Frontal cortex (tissue), 4 donors: ENCODE measurements around the gene KRTAP13-4. TPM values are rescaled to one million over a fixed set of nuclear protein-coding genes. Genes with fewer than 3 reads are reported as not detected.

Source experiments
- DNase-seq, 2 donors: peaks; one replicate each; pipeline ENCODE4 v3.0.0; 2012; ENCODE audit warnings: low spot score in 2 of 2
- FAIRE-seq: peaks from 2 replicates; lab custom pipeline; 2012; peaks lifted over from hg19 to GRCh38; lab: Jason Lieb, UNC
- total RNA-seq: library from RNA; depleted of rRNA; stranded (reverse); fragments of >200 nt; gene quantifications from one replicate; pipeline ENCODE4 v1.2.3, GENCODE V29; 2014
- donor health status: control.
- donor health status: control.
- donor health status: control.

Gene KRTAP13-4
- total RNA-seq, 1 donor from 2014 or later = not detected

GRCh38 chr21:30480145-30480544 is 50.1 kb downstream of the KRTAP13-4 start, which contains the start of gene KRTAP19-1:
TSS of gene KRTAP19-1 (minus strand) at chr21:30480367. CDS start at chr21:30480317, 50 bp downstream.
- DNase-seq (no peak), FAIRE-seq (no peak)

Other genes with a start within 250 kb of the KRTAP13-4 start
- gene CLDN8, start 214.1 kb upstream of the KRTAP13-4 start, total RNA-seq = not detected
- gene KRTAP24-1, start 147.3 kb upstream of the KRTAP13-4 start, total RNA-seq = not detected
- gene KRTAP25-1, start 140.7 kb upstream of the KRTAP13-4 start, total RNA-seq = not detected
- gene KRTAP26-1, start 109.9 kb upstream of the KRTAP13-4 start, total RNA-seq = not detected
- gene KRTAP27-1, start 92.5 kb upstream of the KRTAP13-4 start, total RNA-seq = not detected
- gene KRTAP23-1, start 81.6 kb upstream of the KRTAP13-4 start, total RNA-seq = not detected
- gene KRTAP13-2, start 57.9 kb upstream of the KRTAP13-4 start, total RNA-seq = not detected
- gene KRTAP13-1, start 34.2 kb upstream of the KRTAP13-4 start, total RNA-seq = not detected
- not detected for gene KRTAP13-3, start 4.3 kb upstream of the KRTAP13-4 start, total RNA-seq
- gene KRTAP15-1, start 10.1 kb downstream of the KRTAP13-4 start, total RNA-seq = not detected
- gene KRTAP19-1, start 50.1 kb downstream of the KRTAP13-4 start, total RNA-seq = not detected
- not detected for gene KRTAP19-2, start 57.2 kb downstream of the KRTAP13-4 start, total RNA-seq
- gene KRTAP19-3, start 61.8 kb downstream of the KRTAP13-4 start, total RNA-seq = not detected
- gene KRTAP19-4, start 66.9 kb downstream of the KRTAP13-4 start, total RNA-seq = not detected
- gene KRTAP19-5, start 71.9 kb downstream of the KRTAP13-4 start, total RNA-seq = not detected
- not detected for gene KRTAP19-6, start 111.6 kb downstream of the KRTAP13-4 start, total RNA-seq
- gene KRTAP19-7, start 131.1 kb downstream of the KRTAP13-4 start, total RNA-seq = not detected
- not detected for gene KRTAP22-2, start 160.2 kb downstream of the KRTAP13-4 start, total RNA-seq
- gene KRTAP6-3, start 162.2 kb downstream of the KRTAP13-4 start, total RNA-seq = not detected
- gene KRTAP6-2, start 168.7 kb downstream of the KRTAP13-4 start, total RNA-seq = not detected
- not detected for gene KRTAP22-1, start 170.9 kb downstream of the KRTAP13-4 start, total RNA-seq
- gene KRTAP6-1, start 183.7 kb downstream of the KRTAP13-4 start, total RNA-seq = not detected
- not detected for gene KRTAP20-1, start 186.2 kb downstream of the KRTAP13-4 start, total RNA-seq
- gene KRTAP20-4, start 190.4 kb downstream of the KRTAP13-4 start, total RNA-seq = not detected
- not detected for gene KRTAP20-2, start 205.0 kb downstream of the KRTAP13-4 start, total RNA-seq
- not detected for gene KRTAP20-3, start 212.6 kb downstream of the KRTAP13-4 start, total RNA-seq